Neural progenitor cell (in vitro differentiated cells): ENCODE results near the gene MPRIP. TPM values are rescaled to one million over a fixed set of nuclear protein-coding genes. Genes with fewer than 3 reads are reported as not detected.
A peak's percentile ranks its signal among the peaks of the same experiment; 100 is the strongest.

Experiments
- DNase-seq: peaks from one replicate; pipeline ENCODE4 v3.0.0-alpha.2; 2016; ENCODE audit warnings: low spot score
- H2AFZ ChIP-seq: fragments of 200-600 bp; sonication (generic); replicated peaks from 2 replicates; pipeline ENCODE4 v1.6.1; 2016; ENCODE audit warnings: antibody characterized with exemption
- H3F3A ChIP-seq: fragments of 200-600 bp; sonication (generic); 2 replicates; pipeline ENCODE4 v1.6.1; 2016; ENCODE audit warnings: antibody characterized with exemption, low read depth
- H3K27ac ChIP-seq: fragments of 200-600 bp; sonication (generic); 2 replicates; pipeline ENCODE4 v1.5.1; 2016; ENCODE audit warnings: mild to moderate bottlenecking
- H3K27me3 ChIP-seq: fragments of 200-600 bp; sonication (generic); 2 replicates; pipeline ENCODE4 v1.6.1; 2016; ENCODE audit warnings: mild to moderate bottlenecking, moderate library complexity
- H3K36me3 ChIP-seq: fragments of 200-600 bp; sonication (generic); 2 replicates; pipeline ENCODE4 v1.5.1; 2016
- H3K4me1 ChIP-seq: fragments of 200-600 bp; sonication (generic); 2 replicates; pipeline ENCODE4 v1.6.1; 2016; ENCODE audit warnings: mixed run types
- H3K4me2 ChIP-seq: fragments of 200-600 bp; sonication (generic); 2 replicates; pipeline ENCODE4 v1.6.1; 2016
- H3K4me3 ChIP-seq: fragments of 200-600 bp; sonication (generic); 2 replicates; pipeline ENCODE4 v1.5.1; 2016
- H3K79me2 ChIP-seq: fragments of 200-600 bp; sonication (generic); 2 replicates; pipeline ENCODE4 v1.6.1; 2016; ENCODE audit warnings: low read depth
- H3K9ac ChIP-seq: fragments of 200-600 bp; sonication (generic); 2 replicates; pipeline ENCODE4 v1.6.1; 2016
- H3K9me3 ChIP-seq: fragments of 200-600 bp; sonication (generic); 2 replicates; pipeline ENCODE4 v1.5.1; 2016; ENCODE audit warnings: low read depth
- H4K20me1 ChIP-seq: fragments of 200-600 bp; sonication (generic); 2 replicates; pipeline ENCODE4 v1.6.1; 2016; ENCODE audit warnings: low read depth
- H3K27ac Mint-ChIP-seq: 3 replicates; pipeline ENCODE4 v1.8.0; 2021; ENCODE audit warnings: mixed read lengths
- H3K27me3 Mint-ChIP-seq: 2 replicates; pipeline ENCODE4 v1.8.0; 2022; ENCODE audit warnings: low read depth, mild to moderate bottlenecking, inconsistent platforms, moderate library complexity, mixed read lengths; ENCODE audit not compliant: insufficient read depth
- H3K36me3 Mint-ChIP-seq: 3 replicates; pipeline ENCODE4 v1.8.0; 2021; ENCODE audit warnings: mixed read lengths
- H3K4me1 Mint-ChIP-seq: 3 replicates; pipeline ENCODE4 v1.8.0; 2021; ENCODE audit warnings: mixed read lengths
- H3K4me3 Mint-ChIP-seq: 3 replicates; pipeline ENCODE4 v1.8.0; 2021; ENCODE audit warnings: mild to moderate bottlenecking, moderate library complexity, mixed read lengths
- H3K9me3 Mint-ChIP-seq: 3 replicates; pipeline ENCODE4 v1.8.0; 2020; ENCODE audit warnings: mixed read lengths
- CTCF ChIP-seq: fragments of 200-600 bp; sonication (generic); IDR thresholded peaks from 2 replicates; pipeline ENCODE4 v1.5.1; 2017; ENCODE audit warnings: antibody characterized with exemption, mild to moderate bottlenecking
- EZH2 ChIP-seq: fragments of 200-600 bp; sonication (generic); IDR thresholded peaks from 2 replicates; pipeline ENCODE4 v1.6.1; 2017; ENCODE audit warnings: antibody characterized with exemption, mild to moderate bottlenecking, moderate library complexity
- EZH2phosphoT487 ChIP-seq: fragments of 200-600 bp; sonication (generic); IDR thresholded peaks from 2 replicates; pipeline ENCODE4 v1.6.1; 2017; ENCODE audit warnings: antibody characterized with exemption
- total RNA-seq: library from RNA; depleted of rRNA; stranded (reverse); fragments of >200 nt; gene quantifications from 2 replicates; pipeline ENCODE4 v1.2.3, GENCODE V29; 2015; ENCODE audit warnings: low replicate concordance

Gene MPRIP
- total RNA-seq, 1 donor from 2014 or later = 42.1 TPM

- H3K9ac ChIP-seq = no peak overlapping the region
- H3K4me2 ChIP-seq = no peak overlapping the region
- H2AFZ ChIP-seq = no peak overlapping the region
- H3K27me3 ChIP-seq = no peaks in the 10 kb centered on the region
- no peak overlapping the region for H3K4me3 Mint-ChIP-seq
- peaks cover 3% of the 10 kb centered on the region for H3K4me1 Mint-ChIP-seq
- H3K9me3 Mint-ChIP-seq = no peaks in the 10 kb centered on the region
- no peak overlapping the region for H3K27ac Mint-ChIP-seq
- TF ChIP-seq CTCF (no peak), EZH2 (no peak), EZH2phosphoT487 (no peak)
- H3K79me2 ChIP-seq = no peaks in the 10 kb centered on the region
- H4K20me1 ChIP-seq = no peaks in the 10 kb centered on the region
- no peaks in the 10 kb centered on the region for H3K4me1 ChIP-seq
- peaks cover 6% of the 10 kb centered on the region for H3K27me3 Mint-ChIP-seq
- no peaks in the 10 kb centered on the region for H3K9me3 ChIP-seq
- no peaks in the 10 kb centered on the region for H3K36me3 Mint-ChIP-seq
- no peak overlapping the region for H3K4me3 ChIP-seq
- H3K27ac ChIP-seq = no peak overlapping the region
- no peaks in the 10 kb centered on the region for H3K36me3 ChIP-seq
- no peaks in the 10 kb centered on the region for H3F3A ChIP-seq
- no peak for DNase-seq
Measured at GRCh38 chr17:16997514-16998429, 44.5 kb upstream of the MPRIP start.

- Mint-ChIP-seq H3K4me3 (peak overlapping the region; percentile 1), H3K9me3 (no peaks in the 10 kb centered on the region), H3K36me3 (no peaks in the 10 kb centered on the region), H3K27me3 (peaks cover 10% of the 10 kb centered on the region), H3K27ac (no peak overlapping the region), H3K4me1 (peaks cover 11% of the 10 kb centered on the region)
- H3K27ac ChIP-seq = no peak overlapping the region
- no peaks in the 10 kb centered on the region for H3K79me2 ChIP-seq
- H3K9ac ChIP-seq = no peak overlapping the region
- H2AFZ ChIP-seq = no peak overlapping the region
- TF ChIP-seq EZH2 (no peak), EZH2phosphoT487 (no peak), CTCF (no peak)
- H3F3A ChIP-seq = no peaks in the 10 kb centered on the region
- H3K4me3 ChIP-seq = no peak overlapping the region
- no peaks in the 10 kb centered on the region for H3K27me3 ChIP-seq
- peaks cover 7% of the 10 kb centered on the region for H3K4me1 ChIP-seq
- H3K36me3 ChIP-seq = no peaks in the 10 kb centered on the region
- H4K20me1 ChIP-seq = no peaks in the 10 kb centered on the region
- DNase-seq = no peak
- no peak overlapping the region for H3K4me2 ChIP-seq
- no peaks in the 10 kb centered on the region for H3K9me3 ChIP-seq
Measured at GRCh38 chr17:16999931-17000625, 42.2 kb upstream of the MPRIP start.

- no peak overlapping the region for H3K9ac ChIP-seq
- no peaks in the 10 kb centered on the region for H3F3A ChIP-seq
- Mint-ChIP-seq H3K9me3 (no peaks in the 10 kb centered on the region), H3K36me3 (no peaks in the 10 kb centered on the region), H3K4me3 (peak overlapping the region; percentile 61), H3K27ac (no peak overlapping the region), H3K4me1 (peaks cover 15% of the 10 kb centered on the region), H3K27me3 (peaks cover 13% of the 10 kb centered on the region)
- no peaks in the 10 kb centered on the region for H3K27me3 ChIP-seq
- H3K79me2 ChIP-seq = no peaks in the 10 kb centered on the region
- DNase-seq = no peak
- H3K4me1 ChIP-seq = peaks cover 7% of the 10 kb centered on the region
- H4K20me1 ChIP-seq = no peaks in the 10 kb centered on the region
- no peak overlapping the region for H3K27ac ChIP-seq
- no peak for TF ChIP-seq EZH2
- no peak for TF ChIP-seq EZH2phosphoT487
- no peak for TF ChIP-seq CTCF
- no peak overlapping the region for H3K4me3 ChIP-seq
- no peaks in the 10 kb centered on the region for H3K36me3 ChIP-seq
- peak overlapping the region; percentile 75 for H2AFZ ChIP-seq
- no peak overlapping the region for H3K4me2 ChIP-seq
- no peaks in the 10 kb centered on the region for H3K9me3 ChIP-seq
Measured at GRCh38 chr17:17001076-17001777, 41.0 kb upstream of the MPRIP start.
